GM13977 (cell line): ENCODE data around the gene TNFRSF6B.

Source experiments
- DNase-seq: peaks from one replicate; pipeline ENCODE4 v3.0.0; 2012; ENCODE audit warnings: low spot score
- CTCF ChIP-seq: IDR thresholded peaks from 2 replicates; pipeline ENCODE4 v1.5.1; 2012; ENCODE audit warnings: mild to moderate bottlenecking, control low read depth; ENCODE audit not compliant: insufficient read depth; ENCODE audit errors: extremely low read depth, missing control alignments
- in situ Hi-C: fragments of 300-500 bp; cut with MboI; formaldehyde crosslinking; loops from one replicate; pipeline ENCODE4 v1.12.0; 2022; ENCODE audit warnings: low sequenced_read_pairs, low pct_unique_long_range_greater_than_20kb, mixed read lengths, inconsistent platforms; ENCODE audit not compliant: unreplicated experiment

Gene TNFRSF6B

GRCh38 chr20:63690003-63690897, 6.2 kb upstream of the TNFRSF6B start:
- in situ Hi-C loops = no loop called here
- no peak for DNase-seq
- no peak for TF ChIP-seq CTCF

- no peak for TF ChIP-seq CTCF
- DNase-seq = no peak
- in situ Hi-C loops = no loop called here
Measured at GRCh38 chr20:63690898-63691710, 5.3 kb upstream of the TNFRSF6B start.

GRCh38 chr20:63691711-63692435, 4.6 kb upstream of the TNFRSF6B start:
- no peak for DNase-seq
- TF ChIP-seq CTCF = no peak
- in situ Hi-C loops = no loop called here

GRCh38 chr20:63692436-63693082, 3.9 kb upstream of the TNFRSF6B start:
- no peak for DNase-seq
- in situ Hi-C loops = no loop called here
- no peak for TF ChIP-seq CTCF

- in situ Hi-C loops = no loop called here
- no peak for TF ChIP-seq CTCF
- no peak for DNase-seq
Measured at GRCh38 chr20:63693083-63693732, 3.2 kb upstream of the TNFRSF6B start.
